RWPE2 (cell line): ENCODE measurements around the gene TSGA10IP.

ENCODE experiments used
- ATAC-seq: fragments of 200-7000 bp; cut with Tn5 transposase; 3 replicates; pipeline ENCODE4 v1.9.1; 2021; ENCODE audit warnings: low read depth
- DNase-seq: peaks from one replicate; pipeline ENCODE4 v3.0.0-alpha.2; 2020; ENCODE audit warnings: low spot score
- H3K27ac ChIP-seq: fragments of 450-650 bp; 2 replicates; pipeline ENCODE4 v1.5.1; 2017; ENCODE audit warnings: mild to moderate bottlenecking; ENCODE audit not compliant: poor library complexity, severe bottlenecking
- H3K27me3 ChIP-seq: fragments of 250-450 bp; sonication (Bioruptor Pico); 2 replicates; pipeline ENCODE4 v1.5.1; 2021; ENCODE audit warnings: mild to moderate bottlenecking, moderate library complexity; ENCODE audit not compliant: insufficient read depth, poor library complexity, severe bottlenecking
- H3K36me3 ChIP-seq: fragments of 250-450 bp; sonication (Bioruptor Pico); 2 replicates; pipeline ENCODE4 v1.5.1; 2020; ENCODE audit warnings: low read depth, mild to moderate bottlenecking, moderate library complexity
- H3K4me1 ChIP-seq: fragments of 250-450 bp; sonication (Bioruptor Pico); 2 replicates; pipeline ENCODE4 v1.5.1; 2021; ENCODE audit warnings: mild to moderate bottlenecking, moderate library complexity; ENCODE audit not compliant: insufficient read depth, poor library complexity, severe bottlenecking
- H3K4me3 ChIP-seq: fragments of 250-450 bp; sonication (Bioruptor Pico); 2 replicates; pipeline ENCODE4 v1.5.1; 2021; ENCODE audit warnings: mild to moderate bottlenecking, moderate library complexity; ENCODE audit not compliant: severe bottlenecking
- H3K9me3 ChIP-seq: fragments of 250-450 bp; sonication (Bioruptor Pico); 2 replicates; pipeline ENCODE4 v1.5.1; 2021; ENCODE audit warnings: mild to moderate bottlenecking, moderate library complexity; ENCODE audit not compliant: severe bottlenecking
- CTCF ChIP-seq: fragments of 450-650 bp; IDR thresholded peaks from one replicate; pipeline ENCODE4 v1.5.1; 2017; ENCODE audit warnings: mild to moderate bottlenecking, moderate library complexity; ENCODE audit not compliant: poor library complexity, severe bottlenecking

TSGA10IP gene

GRCh38 chr11:65898656-65899355, 46.5 kb upstream of the TSGA10IP start:
- Histone ChIP-seq H3K4me3 (peak overlapping the region; percentile 77), H3K4me1 (peaks cover 47% of the 10 kb centered on the region)

GRCh38 chr11:65899356-65900124, 45.7 kb upstream of the TSGA10IP start:
- Histone ChIP-seq H3K4me1 (peaks cover 48% of the 10 kb centered on the region), H3K27me3 (no peaks in the 10 kb centered on the region), H3K36me3 (peaks cover 43% of the 10 kb centered on the region), H3K27ac (peak overlapping the region; percentile 96), H3K4me3 (peak overlapping the region; percentile 77), H3K9me3 (no peaks in the 10 kb centered on the region)
- DNase-seq (peak; percentile 87), ATAC-seq (peak; percentile 48)
- TF ChIP-seq CTCF: peak; percentile 20

More at GRCh38 chr11:65898656-65899355, 46.5 kb upstream of the TSGA10IP start:
- Histone ChIP-seq H3K9me3 (no peaks in the 10 kb centered on the region), H3K27me3 (no peaks in the 10 kb centered on the region), H3K36me3 (peaks cover 50% of the 10 kb centered on the region), H3K27ac (peak overlapping the region; percentile 96)
- no peak for DNase-seq
- ATAC-seq: no peak
- TF ChIP-seq CTCF: no peak

GRCh38 chr11:65900125-65900898, 45.0 kb upstream of the TSGA10IP start, which contains the start of gene FOSL1:
TSS of gene FOSL1 (minus strand) at chr11:65900388. CDS start at chr11:65900339, 49 bp downstream.
- DNase-seq: peak; percentile 99
- no peaks in the 10 kb centered on the region for H3K27me3 ChIP-seq
- peaks cover 36% of the 10 kb centered on the region for H3K36me3 ChIP-seq
- TF ChIP-seq CTCF: no peak
- H3K4me3 ChIP-seq: peak within 1 kb of the TSS; percentile 77
- ATAC-seq: peak; percentile 83
- peak within 1 kb of the TSS; percentile 96 for H3K27ac ChIP-seq
- no peaks in the 10 kb centered on the region for H3K9me3 ChIP-seq
- peaks cover 48% of the 10 kb centered on the region for H3K4me1 ChIP-seq

GRCh38 chr11:65900899-65901180, 44.4 kb upstream of the TSGA10IP start:
- Histone ChIP-seq H3K27ac (peak overlapping the region; percentile 96), H3K4me3 (no peak overlapping the region)
- ATAC-seq: no peak

More at GRCh38 chr11:65900899-65901180, 44.4 kb upstream of the TSGA10IP start:
- DNase-seq: no peak
- Histone ChIP-seq H3K9me3 (no peaks in the 10 kb centered on the region), H3K36me3 (peaks cover 31% of the 10 kb centered on the region), H3K27me3 (no peaks in the 10 kb centered on the region), H3K4me1 (peaks cover 48% of the 10 kb centered on the region)
- no peak for TF ChIP-seq CTCF
